HEK293T (cell line): ENCODE results near the gene ANK3.

Source experiments
- ARNT ChIP-seq: fragments of 450-650 bp; IDR thresholded peaks from 2 replicates; pipeline ENCODE4 v1.6.1; 2017; ENCODE audit warnings: mild to moderate bottlenecking
- BHLHE40 ChIP-seq: fragments of 450-650 bp; IDR thresholded peaks from 2 replicates; pipeline ENCODE4 v1.6.1; 2016; ENCODE audit warnings: mild to moderate bottlenecking, moderate library complexity, borderline replicate concordance
- FOXM1 ChIP-seq: fragments of 450-650 bp; IDR thresholded peaks from 2 replicates; pipeline ENCODE4 v1.6.1; 2017; ENCODE audit warnings: mild to moderate bottlenecking, borderline replicate concordance
- L3MBTL2 ChIP-seq: fragments of 450-650 bp; conservative IDR thresholded peaks from 2 replicates; pipeline ENCODE4 v1.6.1; 2016; ENCODE audit warnings: mild to moderate bottlenecking
- LEF1 ChIP-seq: fragments of 450-650 bp; IDR thresholded peaks from 2 replicates; pipeline ENCODE4 v1.6.1; 2017; ENCODE audit warnings: mild to moderate bottlenecking, borderline replicate concordance
- PKNOX1 ChIP-seq: fragments of 450-650 bp; IDR thresholded peaks from 2 replicates; pipeline ENCODE4 v1.6.1; 2016
- SP1 ChIP-seq: fragments of 450-650 bp; IDR thresholded peaks from 2 replicates; pipeline ENCODE4 v1.6.1; 2017
- SUZ12 ChIP-seq: fragments of 450-650 bp; IDR thresholded peaks from 2 replicates; pipeline ENCODE4 v1.6.1; 2016; ENCODE audit warnings: mild to moderate bottlenecking
- TARDBP ChIP-seq: fragments of 450-650 bp; IDR thresholded peaks from 2 replicates; pipeline ENCODE4 v1.6.1; 2016

DNA sequence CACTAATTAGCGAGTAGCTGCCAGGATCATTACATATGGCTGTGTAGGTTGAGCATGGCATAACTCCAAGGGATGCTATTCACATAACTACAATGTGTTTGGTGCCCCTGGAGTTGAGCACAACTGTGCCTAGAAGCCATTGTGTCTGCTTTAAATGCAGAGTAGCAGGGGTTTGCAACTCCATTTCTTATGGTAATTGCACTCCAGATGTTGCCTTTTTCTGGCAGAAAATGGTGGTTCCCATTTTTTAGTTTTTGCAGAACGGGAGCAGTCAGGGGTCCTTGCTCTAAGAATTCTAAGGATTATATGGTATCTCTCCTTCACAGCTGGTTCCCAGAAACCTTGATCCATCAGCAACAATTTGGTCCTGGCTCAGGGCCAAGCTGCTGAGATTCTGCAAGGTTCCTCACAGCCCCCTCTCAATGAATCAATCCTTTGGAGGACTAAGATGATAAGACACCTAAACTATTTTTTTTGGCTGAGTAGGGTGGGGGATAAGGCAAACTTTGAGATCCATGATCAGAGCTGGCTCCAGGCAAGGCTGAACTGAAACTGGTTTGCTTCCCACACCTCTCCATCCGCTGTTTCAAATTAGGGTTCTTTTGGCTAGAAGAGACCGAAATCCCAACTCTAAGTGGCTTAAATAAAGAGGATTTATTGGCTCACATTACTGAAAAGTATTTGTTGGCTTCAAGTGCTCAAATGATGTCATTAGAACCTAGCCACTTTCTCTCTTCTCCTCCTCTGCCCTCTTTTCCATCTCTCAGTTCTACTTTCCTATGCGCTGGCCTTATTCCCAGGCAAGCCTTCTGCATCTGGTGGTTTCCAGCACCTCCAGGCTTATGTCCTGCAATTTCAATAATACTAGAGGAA, 385.8 kb downstream of the ANK3 start:
- TF ChIP-seq BHLHE40, result no peak
- TF ChIP-seq LEF1, result no peak
- no peak for TF ChIP-seq SUZ12
- no peak for TF ChIP-seq SP1
- no peak for TF ChIP-seq ARNT
- no peak for TF ChIP-seq FOXM1
- TF ChIP-seq L3MBTL2, result no peak
- TF ChIP-seq TARDBP, result no peak
- no peak for TF ChIP-seq PKNOX1
